Measurements from ENCODE around the gene SLC9A5. TPM values are rescaled to one million over a fixed set of nuclear protein-coding genes. Genes with fewer than 3 reads are reported as not detected.

Gene SLC9A5
- total RNA-seq, 1 donor from 2014 or later = 0.94 TPM

- no peak for DNase-seq (ENCODE audit: low read depth)
Measured at GRCh38 chr16:67255553-67256221, 6.9 kb downstream of the SLC9A5 start.

DNA sequence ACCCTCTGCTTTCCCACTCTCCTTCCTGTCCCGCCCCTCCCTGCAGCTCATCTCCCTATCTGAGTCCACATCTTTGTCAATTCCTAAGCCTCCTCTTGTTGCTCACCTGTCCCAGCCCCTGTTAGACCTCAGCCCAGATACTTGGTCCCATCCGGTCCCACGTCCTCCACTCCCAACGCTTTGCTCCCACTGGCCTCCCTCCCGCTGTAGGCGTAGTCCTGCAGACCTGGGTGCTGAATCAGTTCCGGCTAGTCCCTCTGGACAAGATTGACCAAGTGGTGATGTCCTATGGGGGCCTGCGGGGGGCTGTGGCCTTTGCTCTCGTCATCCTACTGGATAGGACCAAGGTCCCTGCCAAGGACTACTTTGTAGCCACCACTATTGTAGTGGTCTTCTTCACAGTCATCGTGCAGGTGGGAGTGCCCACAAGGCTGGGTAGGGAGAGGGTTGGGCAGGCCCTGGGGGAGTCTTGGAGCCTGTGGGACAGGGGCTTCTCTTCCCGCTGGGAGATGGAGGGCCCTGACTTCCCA lies 8.0 kb downstream of the SLC9A5 start:
- no peak for DNase-seq (ENCODE audit: low read depth)

GRCh38 chr16:67257486-67258160 lies 8.8 kb downstream of the SLC9A5 start:
- no peak for DNase-seq (ENCODE audit: low read depth)

DNA sequence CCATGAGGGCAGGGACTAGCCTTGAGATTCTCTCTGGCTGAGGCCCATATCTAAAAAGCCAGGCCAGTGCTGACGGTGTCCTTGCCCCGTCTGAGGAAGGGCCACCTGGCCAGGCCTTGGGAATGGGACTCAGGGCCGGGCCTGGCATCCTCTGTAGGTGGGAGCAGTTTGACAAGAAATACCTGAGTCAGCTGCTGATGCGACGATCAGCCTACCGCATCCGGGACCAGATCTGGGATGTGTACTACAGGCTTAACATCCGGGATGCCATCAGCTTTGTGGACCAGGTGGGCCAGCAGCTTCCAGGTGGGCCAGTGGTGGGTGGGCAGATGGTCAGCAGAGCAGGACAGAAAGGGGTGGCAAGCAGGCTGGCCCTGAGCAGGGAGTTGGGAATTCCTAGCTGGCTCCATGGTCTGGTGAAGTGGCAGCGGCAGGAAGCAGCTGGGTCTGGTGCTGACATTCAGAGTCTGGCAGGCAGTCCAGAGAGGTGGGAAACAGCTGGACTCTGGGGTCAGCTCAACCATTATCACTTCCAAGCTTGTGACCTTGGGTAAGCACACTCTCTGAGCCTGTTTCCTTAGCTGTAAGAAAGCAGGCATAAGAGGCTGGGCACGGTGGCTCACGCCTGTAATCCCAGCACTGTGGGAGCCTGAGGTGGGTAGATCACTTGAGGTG lies 9.5 kb downstream of the SLC9A5 start:
- no peak for DNase-seq (ENCODE audit: low read depth)

DNA sequence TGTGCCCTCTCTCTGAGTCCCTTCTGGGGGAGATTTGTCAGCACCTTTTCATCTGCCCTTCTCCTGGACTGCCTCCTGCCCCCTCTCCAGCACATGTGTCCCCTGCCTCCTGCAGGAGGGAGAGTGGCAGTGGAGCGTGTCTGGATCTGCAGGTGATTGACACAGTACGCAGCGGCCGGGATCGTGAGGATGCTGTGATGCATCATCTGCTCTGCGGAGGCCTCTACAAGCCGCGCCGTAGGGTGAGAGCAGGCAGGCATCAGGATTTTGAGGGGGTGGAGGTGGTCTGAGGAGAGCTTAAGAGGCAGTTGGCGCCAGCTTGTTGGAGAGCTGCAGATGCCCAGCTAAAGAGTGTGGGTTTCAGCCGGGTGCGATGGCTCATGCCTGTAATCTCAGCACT lies 10.9 kb downstream of the SLC9A5 start:
- DNase-seq (ENCODE audit: low read depth) = no peak

DNA sequence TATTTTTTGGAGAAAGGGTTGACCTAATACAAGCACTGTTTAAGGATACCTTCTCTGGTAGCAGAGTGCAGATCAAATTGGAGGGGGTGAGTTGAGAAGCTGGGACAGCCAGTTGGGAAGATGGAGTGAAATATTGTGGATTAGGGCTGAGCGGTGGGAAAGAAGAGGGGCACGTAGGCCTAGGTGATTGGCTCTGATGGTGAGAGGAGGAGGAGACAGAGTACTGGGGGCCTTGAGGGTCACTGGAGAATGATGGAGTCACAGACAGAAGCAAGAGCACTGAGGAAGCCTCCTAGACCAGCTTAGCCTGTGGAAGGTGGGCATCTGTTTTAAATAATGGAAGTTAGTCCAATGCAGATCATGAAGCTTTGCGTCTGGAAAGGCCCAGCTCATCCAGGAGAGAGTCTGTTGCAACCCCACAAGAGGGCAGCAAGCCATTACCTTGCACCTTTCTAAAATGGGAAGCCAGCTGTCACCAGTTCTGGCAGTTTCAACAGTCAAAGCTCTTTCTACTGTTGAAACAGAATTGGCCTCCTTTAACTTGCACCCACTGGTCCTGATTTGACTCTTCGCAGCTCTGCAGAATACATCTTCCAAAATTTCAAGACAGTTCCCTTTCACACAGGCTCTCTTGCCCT lies 11.8 kb downstream of the SLC9A5 start:
- peak; percentile 79 for DNase-seq (ENCODE audit: low read depth)

- DNase-seq (ENCODE audit: low read depth) = no peak
Measured at GRCh38 chr16:67263201-67263600, 14.4 kb downstream of the SLC9A5 start.

GRCh38 chr16:67264277-67264676 lies 15.5 kb downstream of the SLC9A5 start:
- peak; percentile 50 for DNase-seq (ENCODE audit: low read depth)

DNA sequence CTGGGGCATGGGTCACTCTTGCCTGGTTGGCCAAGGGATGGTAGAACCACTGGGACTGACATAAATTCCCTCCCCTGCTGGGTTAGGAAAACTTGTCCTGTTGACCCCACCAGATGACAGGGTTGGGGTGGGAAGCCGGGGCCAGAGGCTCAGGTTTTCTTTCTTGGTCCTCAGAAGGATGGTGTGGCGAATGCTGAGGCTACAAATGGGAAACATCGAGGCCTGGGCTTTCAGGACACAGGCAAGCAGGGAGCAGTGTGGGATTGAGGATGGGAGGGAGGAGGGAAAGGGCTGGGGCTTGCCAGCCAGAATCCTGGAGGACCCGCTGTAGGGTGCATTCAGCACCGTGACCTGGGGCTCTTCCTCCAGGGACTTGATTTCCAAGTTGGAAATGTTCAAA lies 16.1 kb downstream of the SLC9A5 start:
- DNase-seq (ENCODE audit: low read depth) = no peak

DNA sequence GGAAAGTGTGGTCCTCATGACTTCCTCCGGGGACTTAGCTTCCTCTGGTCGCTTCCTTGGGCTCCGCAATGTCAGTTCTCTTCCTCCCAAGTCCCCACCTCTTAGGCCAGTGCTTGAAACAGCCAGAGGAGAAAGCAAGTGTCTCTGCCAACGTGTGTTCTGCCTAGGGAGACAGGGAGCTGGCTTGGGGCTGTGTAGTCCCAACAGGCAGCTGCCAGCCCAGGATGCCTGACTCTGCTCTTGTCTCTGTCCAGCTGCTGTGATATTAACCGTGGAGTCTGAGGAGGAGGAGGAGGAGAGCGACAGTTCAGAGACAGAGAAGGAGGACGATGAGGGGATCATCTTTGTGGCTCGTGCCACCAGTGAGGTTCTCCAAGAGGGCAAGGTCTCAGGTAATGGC lies 17.1 kb downstream of the SLC9A5 start:
- DNase-seq (ENCODE audit: low read depth) = peak; percentile 58

- peak; percentile 81 for DNase-seq (ENCODE audit: low read depth)
Measured at GRCh38 chr16:67268136-67268579, 19.4 kb downstream of the SLC9A5 start.

DNA sequence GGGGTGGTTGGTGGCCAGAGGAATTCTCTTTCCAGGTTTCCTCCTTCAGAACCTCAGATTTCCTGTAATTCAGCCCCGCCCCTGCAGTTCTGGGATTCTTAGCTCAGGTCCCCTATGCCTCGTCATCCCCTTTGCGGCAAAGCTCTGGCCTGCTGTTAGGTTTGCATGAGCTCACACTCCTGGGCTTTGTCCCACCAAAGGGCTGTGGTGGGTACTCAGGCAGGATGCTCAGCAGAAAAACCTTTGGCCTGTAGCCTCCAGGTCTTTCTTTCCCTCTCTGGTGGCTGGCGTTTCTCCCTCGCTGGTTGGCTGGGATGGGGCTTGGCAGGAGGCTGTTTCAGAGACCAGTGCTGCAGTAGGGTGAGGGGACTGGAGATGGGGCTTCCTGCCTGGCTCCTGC lies 21.0 kb downstream of the SLC9A5 start:
- no peak for DNase-seq (ENCODE audit: low read depth)

DNA sequence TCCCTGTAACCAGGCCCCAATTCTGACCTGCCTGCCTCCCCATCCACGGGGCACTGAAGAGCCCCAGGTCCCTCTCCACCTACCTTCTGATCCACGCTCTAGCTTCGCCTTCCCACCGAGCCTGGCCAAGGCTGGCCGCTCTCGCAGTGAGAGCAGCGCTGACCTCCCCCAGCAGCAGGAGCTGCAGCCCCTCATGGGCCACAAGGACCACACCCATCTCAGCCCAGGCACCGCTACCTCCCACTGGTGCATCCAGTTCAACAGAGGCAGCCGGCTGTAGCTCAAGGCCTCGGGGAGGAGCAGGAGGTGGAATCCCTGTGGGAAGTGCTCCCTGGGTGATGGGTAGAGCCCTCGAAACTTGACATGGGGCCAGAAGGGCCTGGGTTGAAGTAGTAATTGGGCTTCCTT lies 22.2 kb downstream of the SLC9A5 start:
- DNase-seq (ENCODE audit: low read depth) = no peak

GRCh38 chr16:67271446-67271845 lies 22.7 kb downstream of the SLC9A5 start:
- DNase-seq (ENCODE audit: low read depth) = no peak

GRCh38 chr16:67275321-67275720 lies 26.5 kb downstream of the SLC9A5 start:
- no peak for DNase-seq (ENCODE audit: low read depth)

DNA sequence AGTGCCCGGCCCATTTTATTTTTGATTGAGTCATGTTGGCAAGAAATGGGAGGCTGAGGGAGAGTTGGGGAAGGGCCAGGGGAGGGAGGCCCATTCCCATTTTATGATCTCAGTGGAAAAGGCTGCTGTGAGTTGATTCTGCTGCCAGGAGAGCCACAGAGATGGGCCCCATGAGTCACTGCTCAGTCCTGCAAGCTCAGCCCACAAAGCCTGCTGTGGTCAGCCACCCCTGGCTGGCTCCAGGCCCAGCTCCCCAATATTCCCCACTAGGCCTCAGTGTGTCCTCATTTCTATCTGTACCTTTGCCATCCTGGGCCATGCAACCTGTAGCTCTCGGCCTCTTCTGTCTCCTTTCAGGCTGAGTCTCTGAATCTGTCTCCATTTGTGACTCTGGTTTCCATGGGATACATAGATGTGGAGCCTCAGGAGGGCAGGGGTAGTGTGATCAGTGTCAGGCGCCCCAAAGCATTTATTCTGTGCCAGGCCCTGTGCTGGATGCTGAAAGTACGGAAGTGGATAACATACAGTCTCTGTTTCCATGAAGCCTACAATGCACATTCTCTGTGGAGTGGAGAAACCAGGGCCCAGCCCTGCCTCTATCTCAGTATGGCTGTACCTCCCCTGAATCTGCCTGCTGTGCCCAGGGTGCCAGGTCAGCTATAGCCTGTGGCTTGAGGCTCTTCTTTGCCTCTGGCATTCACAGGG lies 28.7 kb downstream of the SLC9A5 start:
- peak; percentile 99 for DNase-seq (ENCODE audit: low read depth)

GRCh38 chr16:67277999-67278772 lies 29.4 kb downstream of the SLC9A5 start:
- DNase-seq (ENCODE audit: low read depth) = peak; percentile 50

- no peak for DNase-seq (ENCODE audit: low read depth)
Measured at GRCh38 chr16:67278773-67279295, 30.1 kb downstream of the SLC9A5 start.

GRCh38 chr16:67279296-67280089 lies 30.7 kb downstream of the SLC9A5 start, which contains the start of gene PLEKHG4:
PLEKHG4 (plus strand) TSS chr16:67279532; CDS start chr16:67280045, 513 bp downstream.
- no peak for DNase-seq (ENCODE audit: low read depth)

Data from myocyte (in vitro differentiated cells).